Cardiac muscle cell (in vitro differentiated cells and primary cell): ENCODE results near the gene KIF5C. TPM values are rescaled to one million over a fixed set of nuclear protein-coding genes. Genes with fewer than 3 reads are reported as not detected.

Source experiments
- DNase-seq, 2 donors: peaks; one replicate each; pipeline versions ENCODE4 v3.0.0 to v3.0.0-alpha.2; 2010 to 2017; ENCODE audit warnings: low read depth in 1 of 2, low spot score in 1 of 2
- H3K27ac ChIP-seq: fragments of 200-600 bp; sonication (generic); 2 replicates; pipeline ENCODE4 v1.5.1; 2016
- H3K27me3 ChIP-seq: fragments of 200-600 bp; sonication (generic); 2 replicates; pipeline ENCODE4 v1.6.0; 2016; ENCODE audit warnings: control low read depth
- H3K36me3 ChIP-seq: fragments of 200-600 bp; sonication (generic); 2 replicates; pipeline ENCODE4 v1.5.1; 2016; ENCODE audit warnings: control low read depth
- H3K4me1 ChIP-seq: fragments of 200-600 bp; sonication (generic); 2 replicates; pipeline ENCODE4 v1.8.1; 2017; ENCODE audit warnings: low read depth, mild to moderate bottlenecking, mixed run types
- H3K4me3 ChIP-seq: fragments of 200-600 bp; sonication (generic); 2 replicates; pipeline ENCODE4 v1.5.1; 2016; ENCODE audit warnings: mild to moderate bottlenecking
- H3K9me3 ChIP-seq: fragments of 200-600 bp; sonication (generic); 2 replicates; pipeline ENCODE4 v1.5.1; 2017; ENCODE audit warnings: low read depth, mild to moderate bottlenecking, control low read depth
- CTCF ChIP-seq: IDR thresholded peaks from 2 replicates; pipeline ENCODE4 v1.5.1; 2012; ENCODE audit warnings: low read depth, mild to moderate bottlenecking, low read length
- polyA plus RNA-seq: library from polyadenylated mRNA; unstranded; fragments of >200 nt; fragmentation: Nextera tagmentation; extraction: Ambion mirVana; gene quantifications from 2 replicates; pipeline ENCODE4 v1.2.1, GENCODE V29; 2016
- total RNA-seq: library from RNA; depleted of rRNA; stranded (reverse); fragments of >200 nt; gene quantifications from 2 replicates; pipeline ENCODE4 v1.2.3, GENCODE V29; 2016

KIF5C gene
- total RNA-seq (3.0 TPM in 2 replicates), polyA plus RNA-seq (0.82 and 3.2 TPM in 2 replicates)

GRCh38 chr2:148874868-148875341, at the start of gene KIF5C:
Gene KIF5C, plus strand, starts transcription at chr2:148875227. Its CDS starts 391 bp downstream, at chr2:148875618.
- H3K27ac ChIP-seq, result no peak within 1 kb of the TSS
- no peak for TF ChIP-seq CTCF
- H3K27me3 ChIP-seq, result peaks cover 24% of the 10 kb centered on the region

GRCh38 chr2:148826791-148827190, 48.2 kb upstream of the KIF5C start:
- Histone ChIP-seq H3K9me3 (no peaks in the 10 kb centered on the region), H3K4me1 (no peaks in the 10 kb centered on the region), H3K36me3 (no peaks in the 10 kb centered on the region), H3K27me3 (no peaks in the 10 kb centered on the region), H3K27ac (no peak overlapping the region), H3K4me3 (no peak overlapping the region)
- TF ChIP-seq CTCF, result no peak
- no peak for DNase-seq

More at GRCh38 chr2:148874868-148875341, at the start of gene KIF5C:
- Histone ChIP-seq H3K4me3 (peak within 1 kb of the TSS; percentile 38), H3K4me1 (no peaks in the 10 kb centered on the region), H3K9me3 (no peaks in the 10 kb centered on the region), H3K36me3 (no peaks in the 10 kb centered on the region)
- peak; percentile 85 to 92 for DNase-seq

- no peaks in the 10 kb centered on the region for H3K27me3 ChIP-seq
- no peak overlapping the region for H3K4me3 ChIP-seq
- H3K27ac ChIP-seq, result no peak overlapping the region
- H3K36me3 ChIP-seq, result no peaks in the 10 kb centered on the region
- H3K9me3 ChIP-seq, result no peaks in the 10 kb centered on the region
- H3K4me1 ChIP-seq, result no peaks in the 10 kb centered on the region
- no peak for TF ChIP-seq CTCF
- no peak for DNase-seq
These were observed 46.1 kb upstream of the KIF5C start for GRCh38 chr2:148828941-148829340.

GRCh38 chr2:148829618-148830017, 45.4 kb upstream of the KIF5C start:
- TF ChIP-seq CTCF, result no peak
- Histone ChIP-seq H3K27me3 (peaks cover under 1% of the 10 kb centered on the region), H3K4me3 (no peak overlapping the region), H3K9me3 (no peaks in the 10 kb centered on the region), H3K4me1 (no peaks in the 10 kb centered on the region), H3K36me3 (no peaks in the 10 kb centered on the region), H3K27ac (no peak overlapping the region)
- DNase-seq, result no peak

- DNase-seq, result no peak
- Histone ChIP-seq H3K9me3 (no peaks in the 10 kb centered on the region), H3K27me3 (peaks cover 2% of the 10 kb centered on the region), H3K4me1 (no peaks in the 10 kb centered on the region), H3K36me3 (no peaks in the 10 kb centered on the region), H3K27ac (no peak overlapping the region), H3K4me3 (no peak overlapping the region)
- no peak for TF ChIP-seq CTCF
These were observed 42.4 kb upstream of the KIF5C start for GRCh38 chr2:148832637-148833036.
